Stimulated activated naive CD8-positive, alpha-beta T cell treated with anti-CD3 and anti-CD28 coated beads, Interleukin-15, Interleukin-2, amounts not matched to agents 100 U/mL and 50 U/mL, for 24 hours (primary cell): Measurements from ENCODE around the gene SMIM41.
A peak's percentile ranks its signal among the peaks of the same experiment; 100 is the strongest.

Experiments used
- ATAC-seq: fragments of 150-1000 bp; cut with Tn5 transposase; one replicate; pipeline ENCODE4 v1.10.0; 2021
- DNase-seq: peaks from one replicate; pipeline ENCODE4 v3.0.0; 2021

Gene SMIM41

DNA sequence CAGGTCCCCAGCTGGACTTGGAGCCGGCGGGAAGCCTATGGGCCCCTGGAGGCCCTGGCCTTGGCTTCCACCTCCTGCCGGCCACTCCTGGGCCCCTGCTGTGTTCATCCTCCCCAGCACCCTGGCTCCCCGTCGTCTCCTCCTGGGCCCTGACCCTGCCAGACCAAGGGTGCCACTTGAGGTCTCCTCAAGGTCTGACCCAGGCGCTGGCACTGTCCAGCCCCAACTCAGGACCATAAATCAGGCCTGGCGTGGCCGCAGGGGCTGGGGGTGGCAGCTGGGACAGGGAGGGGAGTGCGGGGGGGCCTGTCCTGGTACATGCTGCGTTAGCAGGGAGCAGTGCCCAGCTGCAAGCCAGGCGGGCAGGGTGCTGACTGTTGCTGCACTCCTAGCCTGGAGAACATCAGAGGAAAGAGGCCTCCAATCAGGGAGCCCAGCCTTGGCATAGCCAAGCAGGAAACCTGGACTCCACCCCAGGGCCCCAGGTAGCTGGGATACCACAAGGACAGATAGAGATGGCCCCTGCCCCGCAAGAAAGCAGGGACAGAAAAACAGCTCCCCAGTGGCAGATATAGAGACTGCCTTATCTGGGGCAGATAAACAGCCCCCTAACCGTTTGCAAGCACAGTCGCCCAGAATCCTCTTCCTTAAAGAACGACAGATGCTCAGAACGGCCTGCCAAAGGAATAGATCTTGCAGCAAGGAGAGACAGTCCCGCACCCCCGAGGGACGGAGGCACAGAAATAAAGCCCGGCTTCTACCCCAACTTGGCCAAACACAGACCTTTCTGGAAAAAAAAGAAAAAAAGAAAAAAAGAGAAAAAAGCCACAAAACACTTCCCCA, 16.2 kb upstream of the SMIM41 start:
- DNase-seq (no peak), ATAC-seq (no peak)

GRCh38 chr12:52063981-52064649, 15.4 kb upstream of the SMIM41 start:
- DNase-seq (no peak), ATAC-seq (no peak)

GRCh38 chr12:52066346-52067080, 13.0 kb upstream of the SMIM41 start:
- DNase-seq (no peak), ATAC-seq (peak; percentile 7)

DNA sequence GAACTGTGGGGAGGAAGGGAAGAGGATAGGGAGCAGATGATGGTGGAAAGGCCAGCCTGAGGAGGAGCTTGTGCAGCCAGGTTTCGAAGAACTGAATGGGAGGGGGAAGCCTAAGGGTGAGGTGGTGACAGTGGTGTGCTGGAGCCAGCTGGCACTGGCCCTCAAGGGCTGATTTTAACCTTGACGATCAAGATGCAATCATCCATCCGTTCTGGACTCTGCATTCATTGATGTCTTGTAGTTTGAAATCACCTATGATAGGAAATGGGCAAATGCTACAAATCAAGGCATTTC, 12.5 kb upstream of the SMIM41 start:
- DNase-seq (no peak), ATAC-seq (no peak)

- ATAC-seq: peak; percentile 96
- DNase-seq: peak; percentile 86
Observed at GRCh38 chr12:52069327-52070184, 9.9 kb upstream of the SMIM41 start, which contains the start of gene ATG101. TSS of gene ATG101 (plus strand) at chr12:52069978. CDS start at chr12:52073651, 3,673 bp downstream.

DNA sequence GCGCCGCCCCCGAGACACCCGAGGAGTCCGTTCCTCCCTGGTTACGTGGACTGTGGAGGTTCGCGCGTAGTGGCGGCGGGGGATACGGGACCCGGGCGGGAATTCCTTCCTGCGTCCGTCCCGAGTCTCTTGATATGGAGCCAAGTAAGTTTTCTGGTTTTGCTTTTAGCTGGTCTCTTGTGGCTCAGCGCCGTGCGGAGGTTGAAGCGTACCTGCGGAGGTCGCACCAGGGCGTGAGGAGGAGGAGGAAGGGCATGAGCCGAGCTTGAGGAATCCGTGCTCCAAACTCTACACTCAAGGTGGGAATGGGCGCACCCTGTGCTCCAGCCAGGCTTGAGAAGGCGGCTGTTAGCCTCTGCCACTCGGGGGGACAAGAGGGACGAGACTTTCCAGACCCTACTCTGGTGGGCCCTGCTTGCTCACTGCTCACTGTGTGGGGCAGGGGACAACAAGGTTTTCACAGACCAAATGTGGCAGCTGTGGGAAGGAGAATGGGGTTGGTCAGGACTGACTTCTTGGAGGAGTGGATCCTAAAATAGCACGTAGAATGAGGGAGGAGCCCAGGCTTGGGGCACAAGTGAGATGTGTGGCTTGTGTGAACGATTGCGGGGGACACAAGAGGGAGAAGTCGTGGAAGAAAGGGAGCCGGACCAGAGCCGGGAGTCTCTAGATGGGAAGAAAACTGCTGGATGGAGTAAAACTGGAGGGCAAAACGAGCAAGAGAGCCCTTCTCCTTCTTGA, 9.1 kb upstream of the SMIM41 start:
- DNase-seq: no peak

GRCh38 chr12:52073531-52074381, 5.7 kb upstream of the SMIM41 start:
- ATAC-seq (no peak), DNase-seq (no peak)

More for the DNA sequence above, 9.1 kb upstream of the SMIM41 start:
- peak; percentile 16 for ATAC-seq

GRCh38 chr12:52074971-52075724, 4.4 kb upstream of the SMIM41 start:
- ATAC-seq (no peak), DNase-seq (no peak)

DNA sequence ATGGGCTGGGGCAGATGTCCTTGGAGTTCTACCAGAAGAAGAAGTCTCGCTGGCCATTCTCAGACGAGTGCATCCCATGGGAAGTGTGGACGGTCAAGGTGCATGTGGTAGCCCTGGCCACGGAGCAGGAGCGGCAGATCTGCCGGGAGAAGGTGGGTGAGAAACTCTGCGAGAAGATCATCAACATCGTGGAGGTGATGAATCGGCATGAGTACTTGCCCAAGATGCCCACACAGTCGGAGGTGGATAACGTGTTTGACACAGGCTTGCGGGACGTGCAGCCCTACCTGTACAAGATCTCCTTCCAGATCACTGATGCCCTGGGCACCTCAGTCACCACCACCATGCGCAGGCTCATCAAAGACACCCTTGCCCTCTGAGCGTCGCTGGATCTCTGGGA, 2.7 kb upstream of the SMIM41 start:
- ATAC-seq (no peak), DNase-seq (no peak)

DNA sequence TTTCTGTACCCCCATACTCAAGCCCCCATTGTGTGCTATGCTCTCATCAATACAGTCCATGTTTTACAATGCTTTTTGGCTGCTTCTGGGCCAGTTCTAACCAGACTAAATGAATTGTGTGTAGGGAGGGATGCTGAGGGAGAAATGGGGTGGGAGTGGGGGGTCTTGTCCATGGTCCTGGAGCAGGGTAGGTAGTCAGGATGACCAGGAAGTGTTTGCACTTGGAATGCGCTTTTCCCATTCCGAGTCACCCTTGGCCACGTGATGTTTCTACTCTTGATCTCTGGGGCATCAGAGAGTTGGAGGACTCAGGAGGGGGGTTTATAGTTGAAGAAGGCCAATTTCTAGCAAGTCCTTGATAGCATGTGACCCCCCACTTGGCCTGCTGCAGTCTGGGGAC, 1.2 kb upstream of the SMIM41 start:
- no peak for ATAC-seq
- DNase-seq: no peak

DNA sequence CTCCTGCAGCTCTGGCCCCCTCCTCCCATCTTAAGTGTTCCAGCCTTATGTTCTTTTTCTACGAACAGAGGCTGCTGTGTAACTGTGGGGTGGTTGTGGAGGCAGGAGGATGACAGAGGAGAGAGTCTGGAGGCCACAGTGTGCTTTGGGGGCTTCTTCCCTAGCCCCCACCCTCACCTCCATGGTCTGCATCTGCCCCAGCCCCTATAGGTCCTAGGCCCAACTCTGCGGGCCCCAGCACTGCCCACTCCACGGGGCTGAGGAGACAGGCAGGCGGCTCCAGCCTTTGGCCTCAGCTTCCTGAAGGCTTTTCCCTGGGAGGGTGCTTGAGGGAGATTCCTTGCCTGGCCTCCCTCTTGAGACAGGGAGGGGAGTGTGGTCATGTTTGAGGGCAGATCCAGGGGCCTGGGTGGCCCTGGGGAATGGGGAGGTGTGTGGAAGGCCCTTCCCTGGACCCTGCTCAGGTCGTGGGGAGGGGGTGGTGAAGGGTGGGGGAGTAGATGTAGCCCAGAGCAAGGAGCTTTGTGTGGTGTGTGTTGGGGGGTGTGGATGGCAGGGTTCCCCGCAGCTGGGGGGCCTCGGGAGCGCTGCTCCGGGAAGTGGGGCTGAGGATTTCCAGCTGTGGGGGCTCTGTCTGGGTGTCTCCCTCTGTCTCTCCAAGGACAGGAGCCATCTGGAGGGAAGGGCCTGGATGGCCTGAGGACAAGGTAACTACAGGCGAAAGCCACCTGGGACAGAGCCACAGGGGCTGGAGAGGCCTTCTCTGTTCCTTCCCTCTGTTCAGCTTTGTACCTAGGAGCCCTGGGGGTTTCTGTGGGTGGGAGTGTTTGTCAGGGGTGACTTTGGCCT, 1.1 kb downstream of the SMIM41 start:
- ATAC-seq (no peak), DNase-seq (no peak)

DNA sequence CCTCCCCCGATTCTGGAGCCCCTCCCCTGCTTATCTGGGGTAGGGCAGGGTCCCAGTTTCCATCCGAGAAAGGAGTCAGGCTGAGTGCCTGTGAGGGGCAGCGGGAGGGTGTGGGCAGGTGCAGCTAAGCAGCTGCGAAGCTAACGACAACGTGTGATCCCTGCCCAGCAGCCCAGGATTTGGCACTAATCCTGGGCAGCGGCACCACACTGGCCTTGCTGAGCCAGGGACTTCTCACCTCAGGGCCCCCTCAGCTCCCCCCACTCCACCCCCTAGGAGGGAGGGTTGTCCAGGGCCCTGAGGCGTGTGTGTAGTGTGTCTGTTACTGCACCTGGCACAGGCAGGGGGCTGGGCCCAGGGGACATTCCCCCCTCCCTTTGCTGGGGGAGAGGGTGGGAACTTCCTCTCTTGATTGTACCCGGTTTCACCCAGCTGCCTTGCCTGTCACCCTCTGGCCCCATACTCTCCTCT, 1.8 kb downstream of the SMIM41 start:
- DNase-seq (no peak), ATAC-seq (no peak)

DNA sequence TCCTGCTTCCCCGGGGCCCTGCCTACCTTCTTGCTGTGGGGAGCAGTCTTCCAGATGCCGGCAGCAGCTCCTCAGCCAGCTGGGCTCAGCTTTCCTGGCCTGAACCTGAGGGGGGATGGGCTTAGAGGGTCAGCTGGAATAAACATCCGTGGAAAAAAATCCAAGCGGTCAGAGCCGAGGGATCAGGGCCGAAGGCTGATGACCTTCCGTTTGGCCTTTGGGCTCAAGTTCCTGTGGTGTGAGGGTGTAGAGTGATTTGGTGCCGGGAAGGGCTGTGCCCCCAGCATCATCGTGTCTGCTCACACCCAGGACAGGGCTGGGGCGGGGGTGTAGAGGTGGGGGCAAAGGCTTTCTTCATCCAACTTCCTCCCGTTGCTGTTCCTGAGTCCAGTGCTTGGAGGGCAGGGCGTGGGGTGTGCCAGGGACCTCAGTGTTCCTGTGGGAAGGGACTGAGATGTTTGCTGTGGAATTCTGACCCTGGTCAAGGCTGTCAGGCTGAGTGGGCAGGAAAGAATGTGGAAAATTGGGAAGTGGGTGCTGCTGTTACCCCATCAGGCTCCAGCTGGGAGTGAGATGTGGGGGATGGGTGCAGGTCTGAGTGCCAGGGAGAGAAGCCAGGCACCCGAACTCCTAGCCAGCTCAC, 2.6 kb downstream of the SMIM41 start:
- DNase-seq: no peak
- ATAC-seq: no peak

DNA sequence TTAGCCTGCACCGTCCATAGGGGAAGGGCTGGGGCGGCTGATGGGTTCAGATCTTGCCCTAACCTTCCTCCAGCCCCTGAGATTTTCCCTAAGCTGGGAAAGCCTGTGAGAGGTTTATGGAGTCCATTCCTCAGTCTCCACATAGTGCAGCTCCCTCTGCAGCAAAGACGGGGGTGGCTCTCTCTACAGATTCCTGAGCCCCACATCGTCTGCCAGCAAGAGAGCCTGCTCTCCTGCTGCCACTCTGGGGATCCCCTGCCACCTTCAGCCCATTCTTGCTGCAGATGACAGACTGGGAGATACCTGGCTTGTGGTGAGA, 3.1 kb downstream of the SMIM41 start:
- DNase-seq (no peak), ATAC-seq (no peak)

GRCh38 chr12:52082988-52083637, 3.6 kb downstream of the SMIM41 start:
- ATAC-seq (peak; percentile 58), DNase-seq (peak; percentile 75)

- ATAC-seq (no peak), DNase-seq (no peak)
Observed at GRCh38 chr12:52083638-52083996, 4.1 kb downstream of the SMIM41 start.

DNA sequence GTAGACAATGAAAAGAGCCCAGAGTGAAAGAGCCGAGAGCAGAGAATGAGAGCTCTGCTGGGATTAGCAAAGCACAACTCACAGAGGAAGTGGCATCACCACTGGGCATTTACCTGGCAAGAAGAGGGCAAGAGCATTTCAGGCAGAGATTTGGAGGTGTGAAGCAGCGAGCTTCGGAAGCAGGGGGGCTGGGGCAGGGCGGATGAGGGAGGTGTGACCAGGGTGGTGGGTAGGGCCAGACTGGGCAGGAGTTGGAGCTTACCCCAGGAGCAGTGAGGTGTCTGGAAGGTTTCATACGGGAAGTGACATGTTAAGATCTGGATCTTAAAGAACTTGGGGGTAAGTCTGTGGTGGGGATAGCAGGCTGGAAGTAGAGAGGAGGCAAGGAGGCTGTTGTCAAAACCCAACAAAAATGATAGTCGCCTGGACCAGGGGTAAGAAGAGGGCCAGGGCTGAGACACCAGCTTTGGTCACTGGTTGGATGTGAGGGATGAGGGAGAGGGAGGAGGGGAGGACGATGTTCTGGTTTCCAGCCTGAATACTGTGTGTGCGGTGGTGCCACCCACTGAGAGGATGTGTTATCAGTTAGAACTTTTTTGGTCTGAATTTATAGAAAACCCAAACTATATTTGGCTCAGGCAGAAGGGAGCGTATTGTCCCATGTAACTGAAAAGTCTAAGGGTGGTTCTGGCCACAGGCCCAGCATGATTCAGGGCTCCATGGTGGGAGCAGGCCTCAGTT, 5.2 kb downstream of the SMIM41 start:
- ATAC-seq (no peak), DNase-seq (no peak)
